Non-pigmented ciliary epithelial cell (primary cell): Measurements from ENCODE around the gene HOXB13.

ENCODE experiments used
- DNase-seq: peaks from one replicate; pipeline ENCODE4 v3.0.0-alpha.2; 2010; ENCODE audit warnings: low read depth

Gene HOXB13

DNA sequence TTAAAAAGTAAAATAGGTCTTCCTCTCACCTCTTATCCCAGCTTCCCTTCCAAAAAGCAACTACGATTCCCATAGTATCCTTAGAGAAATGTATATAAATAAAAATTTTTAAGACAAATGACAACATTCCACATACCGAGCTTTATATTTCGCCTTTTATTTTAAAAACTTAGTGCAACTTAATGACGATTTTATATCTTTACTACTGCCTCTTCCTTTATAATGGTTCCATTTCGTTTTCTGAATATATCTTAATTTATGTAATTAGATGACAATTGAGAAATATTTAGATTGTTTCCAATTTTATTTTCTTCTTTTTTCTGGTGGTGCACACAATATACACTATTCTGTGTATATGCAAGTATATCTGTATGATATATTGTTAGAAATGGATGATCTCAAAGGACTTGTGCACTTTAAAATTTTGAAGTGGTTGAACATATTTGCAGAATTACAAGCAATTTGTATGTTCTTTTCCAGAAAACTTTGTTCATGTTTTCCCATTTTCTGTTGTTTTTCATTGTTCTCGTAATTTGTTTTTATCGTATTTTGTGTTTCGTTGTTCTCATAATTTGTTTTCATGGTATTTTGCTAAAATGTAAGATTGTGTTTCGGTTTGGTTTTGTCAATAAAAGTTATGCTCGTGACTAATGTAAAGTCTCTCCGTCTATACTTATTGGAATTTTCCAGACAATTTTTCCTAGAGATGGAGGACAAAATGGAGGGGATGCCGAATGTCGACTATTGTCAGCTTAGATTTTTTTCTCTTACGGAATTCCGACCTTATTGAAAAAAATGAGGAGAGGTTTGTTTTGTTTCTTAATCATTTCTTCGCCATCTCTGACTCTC lies 20.4 kb upstream of the HOXB13 start:
- DNase-seq = no peak

DNA sequence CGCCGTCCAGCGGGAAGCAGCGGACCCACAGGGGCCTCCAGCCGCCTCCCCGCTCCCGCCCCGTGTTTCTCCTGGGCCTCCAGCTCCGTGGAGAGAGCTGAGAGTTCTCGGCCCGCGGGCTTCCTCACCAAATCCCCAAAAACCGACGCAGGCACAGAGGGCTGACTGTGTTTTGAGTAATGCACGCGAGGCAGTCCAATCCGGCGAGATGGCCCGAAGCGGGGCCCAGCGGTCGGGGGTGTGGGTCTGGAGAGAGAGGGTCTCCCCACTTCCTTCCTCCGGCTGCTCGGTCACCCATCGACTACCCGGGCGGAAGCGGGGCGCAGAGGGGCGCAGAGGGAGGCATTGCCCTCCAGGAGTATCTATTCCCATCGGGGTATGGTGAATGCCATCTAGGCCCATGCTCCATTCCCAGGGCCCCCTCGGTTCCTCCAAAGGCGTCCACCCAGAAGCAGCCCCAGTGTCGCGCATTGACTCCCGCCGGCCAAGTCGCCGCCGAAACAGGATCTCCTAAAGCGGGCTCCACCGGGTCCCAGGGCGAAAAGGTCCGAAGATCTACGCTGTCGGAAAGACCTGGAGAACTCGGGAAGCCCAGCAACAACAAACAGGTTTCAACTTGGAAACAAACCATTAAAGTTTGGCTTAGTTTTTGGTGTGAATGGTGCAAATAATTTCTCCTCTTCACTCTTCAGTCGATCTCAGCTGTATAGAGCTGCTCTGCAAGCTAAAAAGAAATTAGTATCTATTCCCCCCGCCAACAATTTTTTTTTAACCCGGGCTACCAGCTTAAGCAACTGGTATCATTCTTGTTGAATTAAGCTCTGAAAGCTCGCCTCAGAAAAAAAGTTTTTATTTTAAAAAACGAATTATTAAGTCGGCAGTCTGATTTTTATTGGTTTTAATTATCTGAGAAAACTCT lies 19.2 kb upstream of the HOXB13 start:
- DNase-seq = no peak

DNA sequence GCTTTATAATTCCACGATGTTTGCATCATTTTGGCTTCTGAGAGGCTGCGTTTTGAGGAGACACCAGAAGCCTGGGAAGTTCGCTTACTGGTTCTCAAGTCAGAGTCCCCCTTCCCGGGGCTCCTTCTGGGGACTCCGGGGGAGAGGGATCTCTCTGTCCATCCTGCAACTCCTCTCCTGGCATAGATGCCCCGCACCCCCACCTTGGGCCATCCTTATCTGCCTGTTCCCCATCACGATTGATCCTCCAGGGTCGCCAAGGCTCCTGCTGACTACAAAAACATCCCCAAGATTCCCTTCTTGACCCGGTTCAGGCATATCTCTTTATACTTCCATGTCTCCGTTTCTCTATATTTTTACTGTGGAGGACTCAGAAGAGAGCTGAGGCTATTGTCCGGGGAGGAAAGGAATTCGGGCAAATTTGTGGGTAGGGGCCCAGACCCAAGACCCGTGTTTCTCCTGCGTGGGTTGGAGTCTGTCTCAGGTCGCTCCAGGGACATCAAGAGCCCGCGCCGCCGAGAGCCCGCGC lies 18.4 kb upstream of the HOXB13 start:
- DNase-seq = no peak

DNA sequence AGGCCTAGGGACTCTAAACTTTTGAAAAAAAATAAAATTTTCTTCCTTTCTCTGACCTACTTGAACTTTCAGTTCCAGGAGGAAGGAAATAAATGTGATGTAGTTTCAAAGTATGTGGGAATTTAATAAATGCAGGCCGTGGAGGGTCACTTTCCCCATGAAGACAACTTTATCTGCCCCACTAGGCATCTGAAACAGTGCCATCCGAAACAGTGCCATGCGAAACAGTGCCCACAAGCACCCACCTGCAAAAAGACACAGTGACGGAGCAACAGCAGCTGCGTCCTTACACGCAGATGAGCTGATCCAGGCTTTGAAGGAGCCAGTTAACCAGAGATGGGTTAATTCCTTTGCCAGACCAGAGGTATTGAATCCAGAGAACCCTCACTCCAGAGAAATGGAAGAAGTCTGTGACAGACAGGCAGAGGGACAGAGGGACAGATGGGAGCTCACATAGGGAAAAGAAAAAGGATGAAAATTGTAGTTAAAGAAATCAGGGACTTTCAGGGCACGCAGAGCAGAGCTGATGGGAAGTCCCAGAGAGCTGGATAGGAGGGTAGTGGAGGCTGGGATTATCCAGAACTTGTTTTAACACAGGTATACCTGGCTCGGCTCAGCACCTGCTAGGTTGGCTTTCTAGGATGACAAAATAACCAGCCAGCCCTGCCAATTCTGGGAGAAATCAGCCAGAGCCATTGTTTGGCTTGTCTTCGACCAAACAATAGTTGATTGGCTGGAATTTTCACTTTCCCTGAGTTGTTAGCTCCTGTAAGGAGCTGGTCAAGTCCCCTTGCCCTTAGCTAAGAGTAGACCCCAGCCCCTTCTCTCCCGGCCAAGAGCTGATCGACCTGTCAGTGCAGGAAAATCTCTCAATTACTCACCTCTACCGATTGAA lies 17.1 kb upstream of the HOXB13 start:
- DNase-seq = no peak

DNA sequence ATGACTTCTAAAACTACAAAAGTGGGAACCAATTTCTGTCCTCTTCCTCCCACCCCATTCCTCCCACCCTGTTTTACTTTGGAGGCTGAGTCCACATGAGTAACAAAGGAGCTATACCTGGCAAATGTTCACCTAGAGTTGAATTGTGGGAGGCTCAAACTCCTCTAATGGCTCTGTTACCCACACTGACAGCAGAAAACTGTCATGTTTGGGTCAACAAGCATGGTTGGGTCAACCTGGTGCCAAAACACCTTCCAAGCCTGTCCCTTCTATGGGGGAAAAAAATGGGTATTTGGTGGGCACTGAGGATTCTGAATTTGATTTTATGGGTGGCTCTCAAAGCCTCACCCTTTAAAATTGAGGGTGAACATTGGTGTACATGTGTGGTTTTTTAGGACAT lies 12.0 kb upstream of the HOXB13 start:
- DNase-seq = no peak

DNA sequence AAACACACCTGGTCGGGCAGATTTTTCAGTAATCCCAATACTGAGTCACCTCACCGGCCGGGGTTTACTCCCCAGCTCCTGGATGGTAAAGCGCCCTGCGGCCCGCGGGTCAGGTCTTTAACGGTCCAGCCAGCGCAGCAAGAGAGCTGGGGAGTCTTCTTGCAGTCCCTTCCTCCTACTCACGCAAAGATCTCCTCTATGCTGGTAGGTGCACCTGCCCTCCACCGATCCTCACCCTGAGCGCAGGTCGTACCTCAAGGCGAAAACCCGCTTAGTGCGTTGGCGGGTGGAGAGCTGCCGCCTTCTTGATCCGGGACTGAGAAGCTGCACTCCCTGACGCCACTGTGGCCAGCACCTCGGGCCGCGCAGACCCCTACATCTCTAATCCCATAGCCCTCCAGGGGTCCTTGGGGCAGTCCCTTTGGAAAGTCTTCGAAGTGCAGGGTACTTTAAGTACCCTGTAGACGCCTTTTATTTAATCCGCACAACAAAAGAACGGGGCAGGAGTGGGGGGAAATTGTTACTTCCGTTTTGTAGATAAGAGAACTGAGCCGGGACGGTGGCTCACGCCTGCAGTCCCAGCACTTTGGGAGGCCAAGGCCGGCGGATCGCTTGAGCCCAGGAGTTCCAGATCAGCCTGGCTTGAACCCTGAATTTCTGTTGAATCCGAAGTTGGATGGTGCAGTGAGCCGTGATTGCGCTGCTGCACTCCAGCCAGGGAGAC lies 10.4 kb upstream of the HOXB13 start:
- DNase-seq = no peak

DNA sequence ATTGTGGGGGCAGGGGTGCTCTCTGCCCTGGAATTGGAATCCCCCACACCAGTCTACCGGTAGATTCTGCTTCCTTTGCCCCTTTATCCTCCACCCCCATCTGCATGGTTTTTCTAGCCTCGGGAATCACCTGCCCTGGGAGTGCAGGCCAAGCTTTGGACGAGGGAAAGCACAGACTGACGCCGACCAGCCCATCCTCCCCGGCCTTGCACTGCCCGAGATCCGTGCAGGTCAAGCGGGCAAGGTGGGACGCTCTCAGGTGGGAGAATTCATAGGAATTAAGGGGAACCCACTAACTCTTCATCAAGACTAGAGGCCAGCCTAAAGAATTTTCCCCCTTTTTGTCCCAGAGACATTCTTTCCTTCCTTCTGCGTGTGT lies 9.9 kb upstream of the HOXB13 start:
- no peak for DNase-seq

DNA sequence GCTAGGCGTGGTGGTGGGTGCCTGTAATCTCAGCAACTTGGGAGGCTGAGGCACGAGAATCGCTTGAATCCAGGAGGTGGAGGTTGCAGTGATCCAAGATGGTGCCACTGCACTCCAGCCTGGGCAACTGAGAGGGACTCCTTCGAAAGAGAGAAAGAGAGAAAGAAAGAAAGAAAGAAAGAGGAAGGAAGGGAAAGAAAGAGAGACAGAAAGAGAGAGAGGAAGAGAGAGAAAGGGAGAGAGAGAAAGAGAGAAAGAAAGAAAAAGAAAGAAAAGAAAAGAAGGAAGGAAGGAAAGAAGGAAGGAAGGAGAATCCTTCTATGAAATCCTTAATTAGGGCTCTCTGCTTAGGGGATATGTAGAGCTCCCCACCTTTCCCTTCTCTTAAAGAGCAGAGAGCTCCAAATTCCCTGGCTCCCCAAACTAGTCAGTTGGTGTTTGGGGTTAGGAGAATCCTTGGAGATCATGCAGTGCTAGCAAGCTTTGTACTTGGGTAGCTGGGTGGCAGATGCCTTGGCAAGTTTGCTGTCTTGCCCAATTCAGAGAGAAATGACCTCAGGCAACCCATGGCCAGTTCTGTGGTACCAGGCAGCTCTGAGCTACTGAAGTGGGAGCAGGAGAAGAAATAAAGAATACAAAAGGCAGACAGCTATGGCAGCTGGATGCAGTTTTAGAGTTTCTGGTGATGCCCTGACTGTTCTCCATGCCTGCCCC lies 8.9 kb upstream of the HOXB13 start:
- DNase-seq = no peak

DNA sequence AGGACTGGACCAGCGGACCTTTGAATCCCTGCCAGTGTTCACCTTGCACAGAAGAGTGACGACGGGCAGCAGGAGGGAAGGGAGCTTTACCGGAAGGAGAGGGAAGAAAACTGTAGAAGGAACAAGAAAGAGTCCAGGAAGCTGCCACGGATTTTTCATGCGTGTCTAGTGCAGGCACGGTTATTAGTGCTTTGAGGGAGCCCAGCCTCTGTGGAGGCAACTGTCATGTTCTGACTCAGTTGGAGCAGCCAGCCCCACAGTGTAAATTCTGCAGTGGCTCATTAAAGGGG lies 6.5 kb upstream of the HOXB13 start:
- DNase-seq = no peak

DNA sequence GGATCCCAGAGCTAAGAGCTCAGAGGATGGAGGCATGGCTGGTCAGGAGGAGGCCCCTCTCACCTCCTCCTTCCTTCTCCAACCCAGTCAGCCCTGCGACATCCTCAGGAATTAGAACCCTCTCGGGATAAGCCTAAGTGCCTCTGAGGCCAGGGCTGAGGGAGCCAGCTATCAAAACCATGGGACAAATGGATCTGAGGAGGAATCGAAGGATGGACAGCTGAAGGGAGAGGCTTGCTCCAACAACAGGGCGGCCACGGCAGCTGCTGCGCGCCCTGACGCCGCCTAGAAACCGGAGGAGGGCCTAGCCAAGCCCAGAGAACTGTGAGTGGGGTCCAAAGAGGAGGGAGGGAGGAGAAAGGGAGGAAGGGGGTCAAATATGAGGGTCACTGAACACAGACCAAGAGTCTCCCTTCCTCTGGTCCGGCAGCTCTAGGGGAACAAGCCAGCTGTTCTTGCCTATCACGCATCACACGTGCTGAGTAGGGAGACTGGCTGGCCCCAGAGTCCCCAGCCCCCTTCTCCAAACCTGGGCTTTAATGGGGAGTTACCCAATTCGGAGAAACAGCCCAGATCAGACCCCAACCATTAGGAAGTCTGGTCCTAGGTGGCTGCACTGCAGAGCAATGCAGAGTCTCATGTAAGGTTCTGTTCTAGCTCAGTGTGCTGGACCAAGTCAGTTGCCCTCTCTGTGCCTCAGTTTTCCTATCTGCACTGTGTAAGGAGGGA lies 5.9 kb upstream of the HOXB13 start:
- DNase-seq = no peak

DNA sequence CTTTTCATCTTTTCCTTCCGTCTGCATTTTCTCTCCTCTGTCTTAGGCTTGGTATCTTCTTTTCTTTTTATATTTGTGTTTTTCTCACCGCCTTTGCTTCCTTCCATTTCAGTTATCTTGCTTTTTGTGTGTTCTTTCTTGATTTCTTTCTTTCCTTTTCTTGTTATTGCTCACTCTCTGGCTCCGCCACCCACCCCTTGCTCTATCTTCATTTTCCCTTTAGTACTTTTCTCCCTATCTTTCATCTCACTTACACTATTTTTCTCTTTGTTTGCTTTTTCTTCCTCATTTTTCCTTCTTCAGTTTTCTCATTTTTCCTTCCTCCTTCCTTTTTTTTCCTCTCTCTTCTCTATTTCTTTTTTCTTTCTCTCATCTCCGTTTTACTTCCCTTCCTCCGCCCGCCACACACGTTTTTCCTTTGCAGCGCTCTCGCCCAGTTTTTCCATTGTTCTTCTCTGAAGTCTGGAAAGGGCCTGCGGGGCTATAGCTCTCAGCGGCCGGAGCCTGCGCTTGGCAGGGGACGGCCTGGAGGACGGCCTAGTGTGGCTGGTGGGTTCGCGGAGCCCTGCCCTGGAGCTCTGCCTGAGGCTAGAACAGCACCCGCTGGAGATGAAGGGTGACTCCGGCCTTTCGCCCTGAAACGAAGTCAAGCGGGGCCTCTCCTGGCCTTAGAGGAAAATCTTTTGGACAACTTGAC lies 5.2 kb upstream of the HOXB13 start:
- no peak for DNase-seq

DNA sequence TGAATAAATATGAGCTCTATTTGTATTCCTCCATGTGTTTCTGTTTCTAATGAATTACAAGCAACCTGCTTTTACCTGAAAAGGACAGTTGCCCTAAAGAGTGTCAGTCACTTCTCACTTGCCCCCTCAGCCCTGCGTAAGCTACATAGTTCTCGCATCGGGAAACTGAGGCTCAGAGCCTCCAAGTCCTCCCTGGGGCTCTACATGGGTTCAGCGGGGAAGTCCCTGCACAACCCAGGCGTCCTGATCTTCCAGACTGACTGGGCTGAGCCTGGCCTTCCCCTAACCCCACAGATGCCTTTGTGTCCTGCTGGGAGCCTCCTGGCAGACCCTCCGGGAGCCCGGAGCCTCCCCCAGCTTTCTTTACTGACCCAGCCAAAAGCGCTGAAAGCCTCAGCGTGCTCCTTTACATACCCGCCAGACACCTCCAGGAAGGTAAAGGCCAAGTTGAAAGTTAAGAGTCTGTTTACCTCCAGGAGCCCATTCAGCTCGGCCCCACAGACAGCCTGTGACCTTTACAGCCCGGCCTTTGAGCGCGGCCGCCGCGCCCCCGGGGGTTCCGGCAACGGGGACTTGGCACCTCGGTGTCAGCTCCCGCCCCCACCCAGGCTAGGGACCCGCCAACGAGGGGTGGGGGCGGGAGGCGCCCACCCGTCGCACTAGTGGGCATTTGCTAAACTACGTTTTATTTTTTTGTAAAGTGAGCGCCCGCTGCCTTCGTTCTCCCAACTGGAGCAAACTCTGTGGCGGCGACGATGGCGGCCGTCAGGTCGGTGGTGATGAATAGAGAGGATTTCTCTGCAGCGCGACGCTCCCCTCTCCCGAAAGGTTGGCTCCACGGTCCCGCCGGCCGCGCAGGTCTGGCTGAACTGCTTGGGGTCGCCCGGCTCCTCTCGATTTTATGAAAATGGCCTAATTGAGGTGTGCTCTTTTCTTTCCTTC lies 4.4 kb upstream of the HOXB13 start:
- no peak for DNase-seq

DNA sequence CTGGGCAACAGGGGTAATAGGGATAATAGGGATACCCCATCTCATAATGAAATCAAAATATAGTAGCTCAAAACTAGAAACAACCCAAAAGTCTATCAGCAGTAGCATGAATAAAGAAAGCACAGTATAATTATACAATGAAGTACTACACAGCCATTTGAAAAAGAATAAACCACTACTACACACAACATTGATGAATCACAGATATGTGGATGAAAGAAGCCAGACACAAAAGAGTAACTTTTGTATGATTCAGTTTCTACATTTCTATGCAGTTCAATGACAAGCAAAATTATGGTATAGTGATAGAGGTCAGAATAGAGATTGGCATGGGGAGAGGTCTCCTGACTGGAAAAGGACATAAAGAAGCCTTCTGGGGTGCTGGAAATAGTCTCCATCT lies 2.8 kb upstream of the HOXB13 start:
- DNase-seq = no peak

DNA sequence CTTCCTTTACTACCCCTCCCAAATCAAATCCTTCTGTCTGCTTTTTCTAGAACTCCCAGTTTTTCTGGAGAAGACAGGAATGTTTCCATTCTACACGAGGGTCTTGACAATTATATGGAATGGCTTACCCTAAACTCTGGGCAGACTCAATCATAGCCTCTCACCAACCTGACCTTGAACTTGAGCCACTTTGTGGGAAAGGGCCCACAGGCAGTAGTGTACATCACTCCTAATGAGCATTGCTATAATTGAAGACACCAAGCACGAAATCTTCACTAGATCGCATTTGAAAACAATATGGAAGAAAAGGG lies 1.6 kb upstream of the HOXB13 start:
- no peak for DNase-seq

DNA sequence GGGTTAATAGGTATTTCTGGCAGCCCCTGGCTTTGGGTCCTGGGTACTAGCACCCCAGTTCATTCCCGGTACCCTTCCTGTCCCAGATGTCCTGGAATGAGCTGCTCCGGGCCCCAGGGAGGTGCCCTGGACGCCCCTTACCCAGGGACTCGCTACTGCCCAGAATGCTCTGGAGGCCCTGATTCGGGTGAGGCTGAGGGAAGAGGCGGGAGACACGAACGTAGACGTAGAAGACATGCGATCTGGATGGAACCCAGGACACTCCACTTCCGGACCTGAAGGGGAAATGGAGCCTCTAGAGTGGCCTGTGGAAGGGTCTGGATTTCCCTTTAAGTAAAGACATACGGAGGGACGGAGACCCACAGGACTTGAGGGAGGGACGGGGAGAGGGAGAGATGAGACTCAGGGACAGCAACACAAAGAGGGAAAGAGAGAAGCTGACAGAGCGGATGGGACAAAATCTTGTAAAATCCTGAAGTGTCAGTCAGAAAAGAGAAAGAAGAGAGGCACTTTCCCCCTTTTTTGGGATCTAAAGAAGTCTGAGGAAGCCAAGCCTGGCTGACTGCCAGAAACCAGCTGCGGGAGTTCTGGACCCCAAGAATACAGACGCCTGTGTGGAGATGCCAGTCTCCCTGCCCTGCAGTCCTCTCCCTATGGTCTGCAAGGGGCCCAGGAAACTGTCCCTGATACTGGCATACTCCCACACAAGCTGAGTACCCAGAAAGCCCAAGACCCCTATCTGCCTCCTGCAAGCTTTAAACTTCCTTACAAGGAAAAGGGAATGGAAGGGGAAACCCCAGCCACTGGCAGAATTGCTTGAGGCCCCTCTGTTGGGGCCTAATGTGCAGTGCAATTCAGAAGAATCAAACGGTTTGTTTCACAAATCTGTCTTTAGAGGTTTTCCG lies 1.0 kb upstream of the HOXB13 start:
- DNase-seq = no peak

DNA sequence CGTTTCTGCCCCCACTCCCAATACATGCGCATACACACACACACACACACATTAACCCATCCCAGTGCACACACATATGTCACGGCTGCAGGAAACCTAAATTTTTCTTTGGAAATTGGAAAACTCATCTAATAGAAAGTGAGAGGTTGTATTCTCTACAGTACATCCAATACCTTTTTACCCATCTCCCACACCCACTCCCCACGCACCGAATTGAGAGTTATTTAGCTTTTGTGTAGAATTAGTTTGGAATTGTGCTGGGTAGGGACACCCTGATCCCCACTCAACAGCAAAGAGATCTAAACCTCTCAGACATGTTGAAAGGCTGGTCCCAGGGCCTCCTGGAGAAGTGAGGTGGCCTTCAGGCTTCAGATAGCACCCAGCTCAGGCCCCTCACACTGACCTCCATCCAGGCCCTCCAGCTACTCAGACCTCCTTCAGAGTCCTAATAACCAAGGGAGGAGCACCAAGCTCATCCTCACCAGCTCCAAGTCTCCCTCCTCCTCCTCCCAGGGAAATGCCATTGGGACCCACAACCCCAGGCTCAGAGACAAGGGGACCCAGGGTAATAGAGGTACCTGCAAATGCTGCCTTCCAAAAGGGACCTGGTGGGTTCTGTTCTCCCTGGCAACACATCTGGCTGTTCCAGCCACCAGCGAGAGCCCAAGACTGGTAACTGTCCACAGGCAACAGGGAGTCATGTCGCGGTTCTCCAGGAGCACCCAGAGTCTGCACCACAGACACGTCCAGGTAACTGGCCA lies 955 bp downstream of the HOXB13 start:
- DNase-seq = no peak

DNA sequence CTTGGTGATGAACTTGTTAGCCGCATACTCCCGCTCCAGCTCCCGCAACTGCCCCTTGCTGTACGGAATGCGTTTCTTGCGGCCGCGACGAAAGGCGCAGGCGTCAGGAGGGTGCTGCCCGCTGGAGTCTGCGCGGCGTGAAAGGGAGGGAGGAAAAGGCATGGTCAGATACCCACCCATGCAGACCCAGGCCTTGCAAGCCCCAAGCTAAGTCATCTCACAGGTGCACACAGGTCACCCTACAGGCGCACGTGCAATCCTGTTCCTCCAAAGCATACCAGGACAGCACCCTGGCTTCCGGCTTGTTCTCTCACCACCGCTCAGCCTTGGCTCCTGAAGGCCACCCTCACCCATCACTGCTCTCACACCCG lies 1.6 kb downstream of the HOXB13 start:
- DNase-seq = no peak
